ENCODE data around the gene ATP11B. TPM values are rescaled to one million over a fixed set of nuclear protein-coding genes. Genes with fewer than 3 reads are reported as not detected.
A peak's percentile ranks its signal among the peaks of the same experiment; 100 is the strongest.

Gene ATP11B
- polyA plus RNA-seq = 10 to 100 TPM; 25.7 to 32.9 TPM

DNA sequence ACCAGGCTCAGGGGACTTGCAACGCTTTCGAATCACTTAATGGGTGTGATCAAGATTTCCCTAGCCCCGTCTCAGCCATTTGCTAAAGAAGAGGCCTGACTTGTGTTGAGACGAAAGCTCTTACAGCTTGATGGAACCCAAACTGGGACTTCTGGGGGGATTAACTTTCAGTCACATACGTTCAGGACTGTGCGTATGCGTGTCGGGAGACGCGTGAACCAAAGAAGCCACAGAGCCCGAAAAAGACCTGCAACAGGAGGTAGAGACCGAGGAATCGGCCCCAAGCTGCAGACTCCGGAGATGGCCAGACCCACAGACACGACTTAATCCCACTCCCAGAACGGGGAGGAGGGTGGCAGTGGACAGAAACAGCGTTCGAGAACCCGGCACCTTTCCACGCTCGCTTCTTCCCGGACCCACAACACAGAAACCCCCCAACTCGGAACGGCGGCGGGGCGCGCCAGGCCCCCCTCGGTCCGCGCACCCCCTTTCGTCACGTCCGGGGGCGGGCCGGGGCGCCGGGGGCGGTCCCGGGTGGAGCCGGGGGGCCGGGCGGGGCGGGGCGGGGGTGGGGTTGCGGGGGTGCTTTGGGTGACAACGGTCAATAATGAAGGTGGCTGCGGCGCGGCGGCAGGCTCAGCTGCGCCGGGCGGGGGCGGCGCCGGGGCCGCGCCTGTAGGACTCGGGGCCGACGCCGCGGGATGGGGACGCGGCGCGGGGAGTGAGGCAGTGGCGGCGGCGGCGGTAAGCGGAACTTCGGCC lies at the start of gene ATP11B:
ATP11B (plus strand) TSS at position 604 of the 762 bp plus-strand sequence. CDS start 256 bp downstream, outside the sequence.
- Histone ChIP-seq H3K36me3 (ENCODE audit: control insufficient read depth in 2 of 2, insufficient read depth in 2 of 2, low read length in 1 of 2) (no peaks in the 10 kb centered on the region), H3K27me3 (ENCODE audit: control insufficient read depth in 1 of 2, insufficient read depth in 2 of 2, low read length in 2 of 2) (no peaks in the 10 kb centered on the region), H3K4me1 (ENCODE audit: control insufficient read depth in 2 of 2, insufficient read depth in 2 of 2, low read length in 1 of 2) (no peaks in the 10 kb centered on the region), H3K4me3 (ENCODE audit: low read depth in 1 of 2, low read length in 2 of 2) (peak within 1 kb of the TSS; percentile 91 to 97), H3K27ac (ENCODE audit: low read depth in 2 of 2, low read length in 1 of 2) (peak within 1 kb of the TSS; percentile 97 to 100), H3K9me3 (ENCODE audit: control insufficient read depth in 2 of 2, insufficient read depth in 1 of 2, low read depth in 1 of 2, low read length in 1 of 2) (no peaks in the 10 kb centered on the region)
- 0 to 1% methylated on average over 48 to 74 of the region's 74 CpGs for WGBS, 2 donors

DNA sequence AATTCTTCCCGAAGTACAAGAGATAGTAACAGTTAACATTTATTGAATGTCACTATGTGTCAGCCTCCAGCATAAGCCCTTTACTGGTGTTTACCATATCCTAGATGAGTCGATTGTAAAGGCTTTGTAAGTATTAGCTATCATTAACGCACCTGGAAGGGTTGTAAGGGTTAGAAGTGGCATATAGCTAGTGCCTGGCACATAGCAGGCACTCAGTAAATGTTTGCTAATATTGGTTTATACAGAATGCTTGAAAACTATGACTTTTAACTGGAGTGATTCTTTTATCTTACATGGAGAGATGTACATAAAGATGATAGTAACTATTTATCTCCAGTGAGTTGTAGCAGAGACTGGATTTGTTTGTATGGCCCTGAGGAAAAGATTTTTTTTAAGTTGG lies 46.3 kb upstream of the ATP11B start:
- Histone ChIP-seq H3K36me3 (ENCODE audit: control insufficient read depth in 2 of 2, insufficient read depth in 2 of 2, low read length in 1 of 2) (no peaks in the 10 kb centered on the region), H3K9me3 (ENCODE audit: control insufficient read depth in 2 of 2, insufficient read depth in 1 of 2, low read depth in 1 of 2, low read length in 1 of 2) (peaks cover 0 to under 1% of the 10 kb centered on the region in 2 donors), H3K4me1 (ENCODE audit: control insufficient read depth in 2 of 2, insufficient read depth in 2 of 2, low read length in 1 of 2) (no peaks in the 10 kb centered on the region), H3K27ac (ENCODE audit: low read depth in 2 of 2, low read length in 1 of 2) (no peak overlapping the region), H3K27me3 (ENCODE audit: control insufficient read depth in 1 of 2, insufficient read depth in 2 of 2, low read length in 2 of 2) (no peaks in the 10 kb centered on the region), H3K4me3 (ENCODE audit: low read depth in 1 of 2, low read length in 2 of 2) (no peak overlapping the region)
- WGBS, 2 donors = 43 to 44% methylated on average over 3 of the region's 3 CpGs

DNA sequence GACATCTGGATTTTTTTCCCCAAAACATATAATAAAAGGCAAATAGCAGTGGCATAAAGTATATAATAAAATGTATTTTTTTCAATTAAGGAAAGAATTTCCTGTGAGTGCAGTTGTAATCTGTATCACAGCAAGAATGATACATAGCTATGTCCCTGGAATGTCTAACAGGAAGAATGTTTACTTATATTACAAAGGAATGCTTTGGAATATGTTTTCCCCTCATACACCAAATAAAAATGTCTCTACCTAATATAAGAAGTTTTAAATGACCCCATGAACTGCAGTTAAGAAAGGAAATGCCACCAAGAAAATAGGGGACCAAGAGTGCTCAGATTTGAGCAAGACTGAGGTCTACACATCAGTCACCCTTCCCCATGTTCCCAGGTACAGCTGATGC lies 38.0 kb upstream of the ATP11B start:
- no peak overlapping the region for H3K27ac ChIP-seq (ENCODE audit: low read depth in 2 of 2, low read length in 1 of 2)
- peaks cover 0 to 2% of the 10 kb centered on the region in 2 donors for H3K4me1 ChIP-seq (ENCODE audit: control insufficient read depth in 2 of 2, insufficient read depth in 2 of 2, low read length in 1 of 2)

DNA sequence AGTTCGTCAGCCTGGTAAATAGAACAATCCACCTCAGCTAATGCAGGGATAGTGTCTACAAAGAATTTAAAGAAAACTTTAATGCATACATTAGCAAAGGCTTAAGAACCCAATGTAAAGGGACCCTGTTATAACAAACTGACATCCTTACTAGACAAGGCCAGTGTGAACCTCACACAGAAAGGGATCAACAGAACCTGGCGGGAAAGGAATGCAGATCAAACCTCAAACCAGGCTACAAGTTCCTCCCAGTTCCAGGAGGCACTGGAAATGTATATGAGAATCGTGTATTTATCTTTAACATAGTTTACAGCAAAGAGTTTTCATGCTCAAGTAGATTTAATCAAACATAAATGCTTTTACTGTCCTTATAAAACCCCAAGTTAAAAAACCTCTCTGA lies 37.6 kb upstream of the ATP11B start:
- Histone ChIP-seq H3K36me3 (ENCODE audit: control insufficient read depth in 2 of 2, insufficient read depth in 2 of 2, low read length in 1 of 2) (no peaks in the 10 kb centered on the region), H3K9me3 (ENCODE audit: control insufficient read depth in 2 of 2, insufficient read depth in 1 of 2, low read depth in 1 of 2, low read length in 1 of 2) (peaks cover 2% of the 10 kb centered on the region in 2 donors), H3K27me3 (ENCODE audit: control insufficient read depth in 1 of 2, insufficient read depth in 2 of 2, low read length in 2 of 2) (no peaks in the 10 kb centered on the region), H3K27ac (ENCODE audit: low read depth in 2 of 2, low read length in 1 of 2) (no peak overlapping the region), H3K4me3 (ENCODE audit: low read depth in 1 of 2, low read length in 2 of 2) (no peak overlapping the region), H3K4me1 (ENCODE audit: control insufficient read depth in 2 of 2, insufficient read depth in 2 of 2, low read length in 1 of 2) (peaks cover 0 to 2% of the 10 kb centered on the region in 2 donors)
- WGBS, 2 donors = 64 to 72% methylated on average over 3 of the region's 3 CpGs

More for the DNA sequence above, 38.0 kb upstream of the ATP11B start:
- Histone ChIP-seq H3K27me3 (ENCODE audit: control insufficient read depth in 1 of 2, insufficient read depth in 2 of 2, low read length in 2 of 2) (no peaks in the 10 kb centered on the region), H3K9me3 (ENCODE audit: control insufficient read depth in 2 of 2, insufficient read depth in 1 of 2, low read depth in 1 of 2, low read length in 1 of 2) (peaks cover 2% of the 10 kb centered on the region in 2 donors), H3K36me3 (ENCODE audit: control insufficient read depth in 2 of 2, insufficient read depth in 2 of 2, low read length in 1 of 2) (no peaks in the 10 kb centered on the region), H3K4me3 (ENCODE audit: low read depth in 1 of 2, low read length in 2 of 2) (no peak overlapping the region)

DNA sequence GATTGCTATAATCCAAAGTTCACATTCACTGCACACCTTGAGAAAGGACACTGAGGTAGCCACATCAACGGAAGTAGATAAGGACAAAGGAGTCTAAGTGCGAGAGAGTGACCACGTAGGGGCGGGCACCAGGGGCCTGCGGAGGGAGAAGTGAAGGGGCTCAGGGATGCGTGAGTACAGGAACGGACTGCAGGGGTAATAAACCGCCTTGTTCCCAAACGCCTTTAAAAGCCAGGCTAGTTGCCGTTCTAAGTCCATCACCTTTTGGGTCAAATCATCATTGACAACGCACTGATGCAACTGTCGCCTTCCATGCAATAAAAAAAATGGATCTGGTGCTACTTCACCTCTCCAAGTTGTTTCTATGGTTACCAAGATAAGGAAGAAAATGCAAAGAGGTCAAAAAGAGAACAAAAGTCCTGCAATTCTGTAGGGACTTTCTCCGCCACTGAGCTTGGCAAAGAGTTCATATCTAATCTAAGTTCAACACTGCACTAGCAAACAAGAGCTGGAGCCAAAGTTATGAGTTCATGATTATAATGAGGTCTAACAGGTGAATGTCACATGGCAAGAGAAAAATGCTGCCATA lies 32.6 kb upstream of the ATP11B start:
- WGBS, 2 donors = 63 to 74% methylated on average over 13 of the region's 13 CpGs
- no peaks in the 10 kb centered on the region for H3K9me3 ChIP-seq (ENCODE audit: control insufficient read depth in 2 of 2, insufficient read depth in 1 of 2, low read depth in 1 of 2, low read length in 1 of 2)
- no peaks in the 10 kb centered on the region for H3K36me3 ChIP-seq (ENCODE audit: control insufficient read depth in 2 of 2, insufficient read depth in 2 of 2, low read length in 1 of 2)
- H3K4me1 ChIP-seq (ENCODE audit: control insufficient read depth in 2 of 2, insufficient read depth in 2 of 2, low read length in 1 of 2) = no peaks in the 10 kb centered on the region
- no peaks in the 10 kb centered on the region for H3K27me3 ChIP-seq (ENCODE audit: control insufficient read depth in 1 of 2, insufficient read depth in 2 of 2, low read length in 2 of 2)
- no peak overlapping the region for H3K4me3 ChIP-seq (ENCODE audit: low read depth in 1 of 2, low read length in 2 of 2)
- no peak overlapping the region for H3K27ac ChIP-seq (ENCODE audit: low read depth in 2 of 2, low read length in 1 of 2)

DNA sequence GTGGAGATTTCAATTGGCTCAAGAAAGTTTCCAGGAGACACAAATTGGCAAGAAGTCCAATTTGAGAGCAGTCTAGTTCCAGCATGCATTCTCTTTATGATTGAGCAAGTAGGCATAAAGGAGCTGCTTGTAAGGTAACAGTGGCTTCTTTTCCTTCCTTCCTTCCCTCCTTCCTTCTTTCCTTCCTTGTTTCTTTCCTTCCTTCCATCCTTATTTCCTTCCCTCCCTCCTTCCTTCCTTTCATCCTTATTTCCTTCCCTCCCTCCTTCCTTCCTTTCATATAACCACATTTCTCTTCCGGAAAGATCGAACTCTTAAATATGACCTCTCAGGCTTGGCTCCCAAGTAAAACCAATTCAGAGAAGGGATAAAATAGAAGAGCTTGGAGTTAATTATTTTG lies 29.4 kb upstream of the ATP11B start:
- H3K27ac ChIP-seq (ENCODE audit: low read depth in 2 of 2, low read length in 1 of 2) = no peak overlapping the region
- H3K36me3 ChIP-seq (ENCODE audit: control insufficient read depth in 2 of 2, insufficient read depth in 2 of 2, low read length in 1 of 2) = no peaks in the 10 kb centered on the region
- WGBS, 2 donors = 83 to 90% methylated on average over 2 of the region's 2 CpGs
- H3K27me3 ChIP-seq (ENCODE audit: control insufficient read depth in 1 of 2, insufficient read depth in 2 of 2, low read length in 2 of 2) = no peaks in the 10 kb centered on the region
- no peaks in the 10 kb centered on the region for H3K9me3 ChIP-seq (ENCODE audit: control insufficient read depth in 2 of 2, insufficient read depth in 1 of 2, low read depth in 1 of 2, low read length in 1 of 2)
- H3K4me1 ChIP-seq (ENCODE audit: control insufficient read depth in 2 of 2, insufficient read depth in 2 of 2, low read length in 1 of 2) = no peaks in the 10 kb centered on the region
- H3K4me3 ChIP-seq (ENCODE audit: low read depth in 1 of 2, low read length in 2 of 2) = no peak overlapping the region

DNA sequence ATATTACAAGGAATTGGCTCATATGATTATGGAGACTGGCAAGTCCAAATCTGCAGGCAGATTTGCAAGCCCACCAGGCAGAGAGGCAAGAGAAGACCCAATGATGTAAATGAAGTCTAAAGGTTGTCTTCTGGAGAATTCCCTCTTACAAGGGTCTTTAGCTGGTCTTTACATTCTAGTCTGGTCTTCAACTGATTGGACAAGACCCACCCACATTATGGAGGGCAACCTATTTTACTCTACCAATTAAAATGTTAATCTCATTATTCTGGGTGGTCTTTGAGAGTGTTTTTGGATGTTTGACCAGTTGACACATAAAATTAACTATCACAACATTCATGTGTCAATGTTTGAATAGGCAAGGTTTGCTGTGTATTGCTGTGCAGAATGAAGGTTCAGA lies 28.0 kb upstream of the ATP11B start:
- no peak overlapping the region for H3K27ac ChIP-seq (ENCODE audit: low read depth in 2 of 2, low read length in 1 of 2)
- no peaks in the 10 kb centered on the region for H3K36me3 ChIP-seq (ENCODE audit: control insufficient read depth in 2 of 2, insufficient read depth in 2 of 2, low read length in 1 of 2)
- no peaks in the 10 kb centered on the region for H3K4me1 ChIP-seq (ENCODE audit: control insufficient read depth in 2 of 2, insufficient read depth in 2 of 2, low read length in 1 of 2)
- H3K9me3 ChIP-seq (ENCODE audit: control insufficient read depth in 2 of 2, insufficient read depth in 1 of 2, low read depth in 1 of 2, low read length in 1 of 2) = no peaks in the 10 kb centered on the region
- H3K4me3 ChIP-seq (ENCODE audit: low read depth in 1 of 2, low read length in 2 of 2) = no peak overlapping the region
- no peaks in the 10 kb centered on the region for H3K27me3 ChIP-seq (ENCODE audit: control insufficient read depth in 1 of 2, insufficient read depth in 2 of 2, low read length in 2 of 2)

DNA sequence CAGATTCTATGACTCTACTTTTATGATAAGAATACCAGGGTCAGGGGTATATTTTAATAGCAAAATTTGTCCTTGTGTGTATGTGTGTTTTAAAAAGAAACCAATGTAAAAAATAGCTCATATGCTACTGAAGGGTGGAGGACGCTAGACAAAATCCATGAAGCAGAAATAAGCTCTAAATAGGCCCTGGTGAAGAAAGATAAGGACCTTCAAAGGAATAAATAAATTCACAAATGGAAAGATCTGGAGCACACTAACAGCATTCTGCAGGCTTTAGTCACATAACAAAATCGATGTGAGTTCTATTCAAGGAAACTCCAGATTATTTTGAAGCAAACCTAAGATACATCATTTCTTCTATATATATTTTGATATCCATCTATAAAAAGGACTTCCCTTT lies 27.2 kb upstream of the ATP11B start:
- Histone ChIP-seq H3K36me3 (ENCODE audit: control insufficient read depth in 2 of 2, insufficient read depth in 2 of 2, low read length in 1 of 2) (no peaks in the 10 kb centered on the region), H3K27me3 (ENCODE audit: control insufficient read depth in 1 of 2, insufficient read depth in 2 of 2, low read length in 2 of 2) (no peaks in the 10 kb centered on the region), H3K4me3 (ENCODE audit: low read depth in 1 of 2, low read length in 2 of 2) (no peak overlapping the region), H3K4me1 (ENCODE audit: control insufficient read depth in 2 of 2, insufficient read depth in 2 of 2, low read length in 1 of 2) (no peaks in the 10 kb centered on the region), H3K9me3 (ENCODE audit: control insufficient read depth in 2 of 2, insufficient read depth in 1 of 2, low read depth in 1 of 2, low read length in 1 of 2) (no peaks in the 10 kb centered on the region), H3K27ac (ENCODE audit: low read depth in 2 of 2, low read length in 1 of 2) (no peak overlapping the region)
- WGBS, 2 donors = 77 to 81% methylated on average over 2 of the region's 2 CpGs

DNA sequence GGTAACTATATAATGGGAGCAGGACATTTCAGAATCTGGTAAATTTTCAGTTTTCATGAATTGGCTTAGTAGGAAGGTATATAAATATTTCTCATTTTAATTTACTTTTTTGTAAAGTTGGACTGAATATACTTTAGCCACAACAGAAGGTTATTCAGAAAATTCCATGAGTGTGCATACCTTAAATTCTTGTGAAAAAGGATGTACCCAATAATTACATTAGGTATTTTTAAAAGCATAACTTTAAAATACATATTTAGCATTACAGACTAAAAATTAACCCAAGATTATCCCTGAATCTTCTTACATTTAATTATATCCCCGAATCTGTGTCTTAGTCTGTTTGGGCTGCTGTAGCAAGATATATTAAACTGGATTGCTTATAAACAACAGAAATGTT lies 24.9 kb upstream of the ATP11B start:
- H3K27ac ChIP-seq (ENCODE audit: low read depth in 2 of 2, low read length in 1 of 2) = no peak overlapping the region
- H3K27me3 ChIP-seq (ENCODE audit: control insufficient read depth in 1 of 2, insufficient read depth in 2 of 2, low read length in 2 of 2) = no peaks in the 10 kb centered on the region
- H3K4me3 ChIP-seq (ENCODE audit: low read depth in 1 of 2, low read length in 2 of 2) = no peak overlapping the region
- H3K4me1 ChIP-seq (ENCODE audit: control insufficient read depth in 2 of 2, insufficient read depth in 2 of 2, low read length in 1 of 2) = no peaks in the 10 kb centered on the region
- H3K9me3 ChIP-seq (ENCODE audit: control insufficient read depth in 2 of 2, insufficient read depth in 1 of 2, low read depth in 1 of 2, low read length in 1 of 2) = no peaks in the 10 kb centered on the region
- 84 to 91% methylated on average over 1 of the region's 1 CpG for WGBS, 2 donors
- H3K36me3 ChIP-seq (ENCODE audit: control insufficient read depth in 2 of 2, insufficient read depth in 2 of 2, low read length in 1 of 2) = no peaks in the 10 kb centered on the region

DNA sequence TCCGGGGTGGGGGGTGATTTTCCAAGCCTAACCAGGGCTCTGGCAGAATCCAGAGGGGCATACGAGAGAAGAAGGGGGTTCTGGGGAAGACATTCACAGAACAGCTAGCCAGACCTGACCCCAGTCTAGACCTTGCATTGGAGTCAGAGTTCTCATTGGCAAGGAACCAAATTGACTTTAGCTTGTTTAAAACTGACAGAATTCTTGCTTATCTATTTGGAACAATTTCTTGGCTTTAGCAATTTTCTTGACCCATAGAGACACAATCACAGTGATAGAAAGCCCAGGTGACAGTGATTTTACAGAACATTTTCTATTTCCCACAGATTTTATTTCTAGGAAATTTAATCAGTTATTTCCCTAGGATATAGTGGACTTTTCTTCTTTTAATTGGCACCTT lies 23.6 kb upstream of the ATP11B start:
- H3K36me3 ChIP-seq (ENCODE audit: control insufficient read depth in 2 of 2, insufficient read depth in 2 of 2, low read length in 1 of 2) = no peaks in the 10 kb centered on the region
- H3K9me3 ChIP-seq (ENCODE audit: control insufficient read depth in 2 of 2, insufficient read depth in 1 of 2, low read depth in 1 of 2, low read length in 1 of 2) = no peaks in the 10 kb centered on the region
- no peaks in the 10 kb centered on the region for H3K4me1 ChIP-seq (ENCODE audit: control insufficient read depth in 2 of 2, insufficient read depth in 2 of 2, low read length in 1 of 2)
- no peaks in the 10 kb centered on the region for H3K27me3 ChIP-seq (ENCODE audit: control insufficient read depth in 1 of 2, insufficient read depth in 2 of 2, low read length in 2 of 2)
- no peak overlapping the region for H3K4me3 ChIP-seq (ENCODE audit: low read depth in 1 of 2, low read length in 2 of 2)
- H3K27ac ChIP-seq (ENCODE audit: low read depth in 2 of 2, low read length in 1 of 2) = no peak overlapping the region
- WGBS, 2 donors = 70 to 73% methylated on average over 2 of the region's 2 CpGs

Data from esophagus (tissue), 2 donors.